OCI-LY7 (cell line): Measurements from ENCODE around the gene CDH15. TPM values are rescaled to one million over a fixed set of nuclear protein-coding genes. Genes with fewer than 3 reads are reported as not detected.

Source experiments
- BruUV-seq: library from RNA; stranded (reverse); fragments of 400-500 nt; replicated peaks from 2 replicates; lab custom pipeline; 2021; lab: Mats Ljungman, UMichigan
- CTCF ChIA-PET: fragments of 300-600 bp; sonication (Branson Sonifier 250); formaldehyde crosslinking; loops from one replicate; lab custom pipeline; 2022; ENCODE audit warnings: antibody characterized with exemption; ENCODE audit not compliant: unreplicated experiment; lab: Charles Lee
- POLR2A ChIA-PET: fragments of 300-600 bp; sonication (Branson Sonifier 250); formaldehyde crosslinking; loops from one replicate; lab custom pipeline; 2022; ENCODE audit warnings: antibody characterized with exemption; lab: Charles Lee
- DNase-seq: peaks from one replicate; pipeline ENCODE4 v3.0.0-alpha.2; 2015; ENCODE audit warnings: low spot score
- H2AFZ ChIP-seq: fragments of 200-600 bp; sonication (generic), shearing (Covaris generic); 2 replicates; pipeline ENCODE4 v1.6.1; 2014; ENCODE audit warnings: mild to moderate bottlenecking, antibody characterized with exemption, low read length, moderate library complexity
- H3K27ac ChIP-seq: fragments of 200-600 bp; sonication (generic); 2 replicates; pipeline ENCODE4 v1.5.1; 2014; ENCODE audit warnings: mixed run types, low read depth, mild to moderate bottlenecking, moderate library complexity, low read length, inconsistent platforms; ENCODE audit not compliant: poor library complexity, severe bottlenecking
- H3K36me3 ChIP-seq: fragments of 200-600 bp; sonication (generic); 2 replicates; pipeline ENCODE4 v1.6.1; 2014; ENCODE audit warnings: mild to moderate bottlenecking, antibody characterized with exemption, low read length, moderate library complexity, mixed read lengths; ENCODE audit not compliant: insufficient read depth
- H3K4me1 ChIP-seq: fragments of 200-600 bp; sonication (generic); 2 replicates; pipeline ENCODE4 v1.5.1; 2014; ENCODE audit warnings: mild to moderate bottlenecking, low read length; ENCODE audit not compliant: insufficient read depth, poor library complexity, severe bottlenecking
- H3K4me2 ChIP-seq: fragments of 200-600 bp; sonication (generic); 2 replicates; pipeline ENCODE4 v1.6.1; 2014; ENCODE audit warnings: mild to moderate bottlenecking, low read length
- H3K4me3 ChIP-seq: fragments of 200-600 bp; sonication (generic); 2 replicates; pipeline ENCODE4 v1.5.1; 2014; ENCODE audit warnings: mild to moderate bottlenecking, low read depth, low read length; ENCODE audit not compliant: poor library complexity, severe bottlenecking
- H3K79me2 ChIP-seq: fragments of 200-600 bp; sonication (generic); 2 replicates; pipeline ENCODE4 v1.6.1; 2016; ENCODE audit warnings: low read depth, mild to moderate bottlenecking, low read length, moderate library complexity, mixed read lengths; ENCODE audit not compliant: insufficient read depth
- H3K9me2 ChIP-seq: fragments of 200-600 bp; sonication (generic); 2 replicates; pipeline ENCODE4 v1.6.1; 2016; ENCODE audit warnings: mild to moderate bottlenecking, low read length, mixed read lengths; ENCODE audit not compliant: insufficient read depth
- H3K9me3 ChIP-seq: fragments of 200-600 bp; sonication (generic); 2 replicates; pipeline ENCODE4 v1.6.1; 2014; ENCODE audit warnings: mild to moderate bottlenecking, mixed run types, low read length, mixed read lengths
- H4K20me1 ChIP-seq: fragments of 200-600 bp; sonication (generic); 2 replicates; pipeline ENCODE4 v1.6.1; 2014; ENCODE audit warnings: mild to moderate bottlenecking, antibody characterized with exemption, low read length, moderate library complexity, mixed read lengths; ENCODE audit not compliant: insufficient read depth
- CTCF ChIP-seq: fragments of 200-600 bp; sonication (generic); conservative IDR thresholded peaks from 2 replicates; pipeline ENCODE4 v1.5.1; 2014; ENCODE audit warnings: mild to moderate bottlenecking, antibody characterized with exemption, low read length, moderate library complexity, mixed read lengths
- EZH2phosphoT487 ChIP-seq: fragments of 200-600 bp; sonication (generic); IDR thresholded peaks from 2 replicates; pipeline ENCODE4 v1.6.1; 2018; ENCODE audit warnings: low read depth, borderline replicate concordance, mild to moderate bottlenecking, mixed run types, antibody characterized with exemption, low read length, moderate library complexity, mixed read lengths
- intact Hi-C: fragments of 100-400 bp; cut with micrococcal nuclease; formaldehyde crosslinking; loops from one replicate; pipeline ENCODE4 v1.10.0; 2022; ENCODE audit not compliant: unreplicated experiment
- total RNA-seq, 2 experiments: library from RNA; depleted of rRNA in 1 of 2; stranded (reverse); fragments of >200 nt in 1 of 2; shearing (Covaris generic) in 1 of 2; gene quantifications; 2 replicates each; pipeline ENCODE4 v1.2.3, GENCODE V29; 2014 to 2022

CDH15 gene
- total RNA-seq, 2 experiments from 2014 or later = not detected

- no peaks in the 10 kb centered on the region for H3K9me3 ChIP-seq
- H3K27ac ChIP-seq = no peak overlapping the region
- H3K4me3 ChIP-seq = no peak overlapping the region
- TF ChIP-seq EZH2phosphoT487 = no peak
- intact Hi-C loops = no loop called here
- ChIA-PET CTCF (no interaction called here), POLR2A (no interaction called here)
- H3K36me3 ChIP-seq = peaks cover 74% of the 10 kb centered on the region
- no peaks in the 10 kb centered on the region for H3K79me2 ChIP-seq
- no peak overlapping the region for H2AFZ ChIP-seq
- H4K20me1 ChIP-seq = no peaks in the 10 kb centered on the region
- no peaks in the 10 kb centered on the region for H3K4me1 ChIP-seq
- BruUV-seq = no TSS peak
- no peak overlapping the region for H3K4me2 ChIP-seq
- no peak for DNase-seq
- no peaks in the 10 kb centered on the region for H3K9me2 ChIP-seq
Measured at GRCh38 chr16:89230255-89230654, 58.7 kb downstream of the CDH15 start.

- H3K36me3 ChIP-seq = peaks cover 61% of the 10 kb centered on the region
- no peaks in the 10 kb centered on the region for H3K79me2 ChIP-seq
- no peak overlapping the region for H3K27ac ChIP-seq
- ChIA-PET POLR2A (no interaction called here), CTCF (no interaction called here)
- BruUV-seq = no TSS peak
- DNase-seq = no peak
- H3K9me2 ChIP-seq = no peaks in the 10 kb centered on the region
- TF ChIP-seq CTCF (no peak), EZH2phosphoT487 (no peak)
- H2AFZ ChIP-seq = no peak overlapping the region
- no peaks in the 10 kb centered on the region for H3K9me3 ChIP-seq
- H3K4me1 ChIP-seq = no peaks in the 10 kb centered on the region
- H3K4me2 ChIP-seq = no peak overlapping the region
- intact Hi-C loops = no loop called here
- H3K4me3 ChIP-seq = no peak overlapping the region
- no peaks in the 10 kb centered on the region for H4K20me1 ChIP-seq
Measured at GRCh38 chr16:89232107-89232506, 60.6 kb downstream of the CDH15 start.

GRCh38 chr16:89233678-89234490 is 62.3 kb downstream of the CDH15 start:
- CTCF ChIA-PET = no interaction called here

More at GRCh38 chr16:89233678-89234490, 62.3 kb downstream of the CDH15 start:
- no TSS peak for BruUV-seq
- Histone ChIP-seq H3K9me2 (no peaks in the 10 kb centered on the region), H3K9me3 (no peaks in the 10 kb centered on the region), H3K79me2 (no peaks in the 10 kb centered on the region), H3K36me3 (peaks cover 43% of the 10 kb centered on the region), H3K4me2 (no peak overlapping the region), H3K27ac (no peak overlapping the region), H2AFZ (no peak overlapping the region), H4K20me1 (no peaks in the 10 kb centered on the region), H3K4me3 (no peak overlapping the region), H3K4me1 (no peaks in the 10 kb centered on the region)
- no peak for TF ChIP-seq EZH2phosphoT487
- no peak for TF ChIP-seq CTCF
- no peak for DNase-seq
- intact Hi-C loops = no loop called here
- POLR2A ChIA-PET = no interaction called here
